SU-DHL-6 (cell line): Measurements from ENCODE around the gene CES4A.
"Not testable (repeated sequence)": the region's sequence is repeated elsewhere in the genome, so short reads cannot be mapped to it uniquely, and the experiment has no call there.

Experiments
- H2AFZ ChIP-seq: fragments of 200-600 bp; sonication (generic); 2 replicates; pipeline ENCODE4 v1.6.1; 2014; ENCODE audit warnings: low read depth, mild to moderate bottlenecking, moderate library complexity, mixed read lengths, antibody characterized with exemption, low read length; ENCODE audit not compliant: severe bottlenecking
- H3F3A ChIP-seq: fragments of 200-600 bp; shearing (Covaris generic); 2 replicates; pipeline ENCODE4 v1.6.0; 2016; ENCODE audit warnings: antibody characterized with exemption, mild to moderate bottlenecking; ENCODE audit not compliant: insufficient read depth
- H3K27ac ChIP-seq: fragments of 200-600 bp; sonication (generic); 2 replicates; pipeline ENCODE4 v1.5.1; 2016; ENCODE audit warnings: low read depth, mild to moderate bottlenecking, low read length, moderate library complexity, mixed read lengths
- H3K27me3 ChIP-seq: fragments of 200-600 bp; sonication (generic), shearing (Covaris generic); 2 replicates; pipeline ENCODE4 v1.6.0; 2014; ENCODE audit warnings: mild to moderate bottlenecking, low read length
- H3K36me3 ChIP-seq: fragments of 200-600 bp; sonication (generic); 2 replicates; pipeline ENCODE4 v1.6.1; 2014; ENCODE audit warnings: mild to moderate bottlenecking, low read length, mixed read lengths
- H3K4me2 ChIP-seq: fragments of 300-600, 200-600 bp; shearing (Covaris generic), sonication (generic); 2 replicates; pipeline ENCODE4 v1.6.0; 2014; ENCODE audit warnings: low read length, low read depth, mild to moderate bottlenecking; ENCODE audit not compliant: poor library complexity, severe bottlenecking
- H3K4me3 ChIP-seq: fragments of 200-600 bp; sonication (generic); 2 replicates; pipeline ENCODE4 v1.5.1; 2014; ENCODE audit warnings: antibody characterized with exemption, low read length, mild to moderate bottlenecking, mixed read lengths; ENCODE audit not compliant: insufficient read depth, poor library complexity, severe bottlenecking
- H3K79me2 ChIP-seq: fragments of 200-600 bp; sonication (generic); 2 replicates; pipeline ENCODE4 v1.6.1; 2014; ENCODE audit warnings: mild to moderate bottlenecking, low read length, moderate library complexity; ENCODE audit not compliant: insufficient read depth
- H3K9ac ChIP-seq: fragments of 200-600 bp; sonication (generic); 2 replicates; pipeline ENCODE4 v1.7.0; 2014; ENCODE audit warnings: mild to moderate bottlenecking, low read length
- H3K9me2 ChIP-seq: fragments of 200-600 bp; sonication (generic); replicated peaks from 2 replicates; pipeline ENCODE4 v1.6.1; 2014; ENCODE audit warnings: low read length; ENCODE audit not compliant: insufficient read depth
- H3K9me3 ChIP-seq: fragments of 200-600 bp; sonication (generic); 2 replicates; pipeline ENCODE4 v1.6.1; 2014; ENCODE audit warnings: low read length, mixed read lengths; ENCODE audit not compliant: insufficient read depth
- H4K20me1 ChIP-seq: fragments of 200-600 bp; sonication (generic); 2 replicates; pipeline ENCODE4 v1.6.1; 2014; ENCODE audit warnings: low read depth, mild to moderate bottlenecking, antibody characterized with exemption, low read length, moderate library complexity, mixed read lengths
- EZH2phosphoT487 ChIP-seq: fragments of 200-600 bp; sonication (generic), shearing (Covaris generic); conservative IDR thresholded peaks from 2 replicates; pipeline ENCODE4 v1.6.1; 2018; ENCODE audit warnings: mild to moderate bottlenecking, antibody characterized with exemption, low read length, moderate library complexity, mixed read lengths
- TF ChIP-seq, protein P1 (sequence below): fragments of 200-600 bp; sonication (generic); IDR thresholded peaks from one replicate; pipeline ENCODE4 v1.5.1; 2017; ENCODE audit warnings: antibody characterized with exemption, mild to moderate bottlenecking, low read length, moderate library complexity; ENCODE audit not compliant: insufficient read depth, poor library complexity, severe bottlenecking

The CES4A gene

GRCh38 chr16:66968847-66969246 is 19.5 kb upstream of the CES4A start:
- H3K4me3 ChIP-seq = no peak overlapping the region
- TF ChIP-seq EZH2phosphoT487 = no peak
- H3K27ac ChIP-seq = no peak overlapping the region
- H3K9me3 ChIP-seq = no peaks in the 10 kb centered on the region
- no peaks in the 10 kb centered on the region for H3K9me2 ChIP-seq
- no peak overlapping the region for H3K4me2 ChIP-seq
- H3K27me3 ChIP-seq = no peaks in the 10 kb centered on the region
- H3K79me2 ChIP-seq = no peaks in the 10 kb centered on the region
- no peak overlapping the region for H3K9ac ChIP-seq
- H3F3A ChIP-seq = no peaks in the 10 kb centered on the region
- H4K20me1 ChIP-seq = no peaks in the 10 kb centered on the region
- no peak overlapping the region for H2AFZ ChIP-seq
- no peaks in the 10 kb centered on the region for H3K36me3 ChIP-seq

DNA sequence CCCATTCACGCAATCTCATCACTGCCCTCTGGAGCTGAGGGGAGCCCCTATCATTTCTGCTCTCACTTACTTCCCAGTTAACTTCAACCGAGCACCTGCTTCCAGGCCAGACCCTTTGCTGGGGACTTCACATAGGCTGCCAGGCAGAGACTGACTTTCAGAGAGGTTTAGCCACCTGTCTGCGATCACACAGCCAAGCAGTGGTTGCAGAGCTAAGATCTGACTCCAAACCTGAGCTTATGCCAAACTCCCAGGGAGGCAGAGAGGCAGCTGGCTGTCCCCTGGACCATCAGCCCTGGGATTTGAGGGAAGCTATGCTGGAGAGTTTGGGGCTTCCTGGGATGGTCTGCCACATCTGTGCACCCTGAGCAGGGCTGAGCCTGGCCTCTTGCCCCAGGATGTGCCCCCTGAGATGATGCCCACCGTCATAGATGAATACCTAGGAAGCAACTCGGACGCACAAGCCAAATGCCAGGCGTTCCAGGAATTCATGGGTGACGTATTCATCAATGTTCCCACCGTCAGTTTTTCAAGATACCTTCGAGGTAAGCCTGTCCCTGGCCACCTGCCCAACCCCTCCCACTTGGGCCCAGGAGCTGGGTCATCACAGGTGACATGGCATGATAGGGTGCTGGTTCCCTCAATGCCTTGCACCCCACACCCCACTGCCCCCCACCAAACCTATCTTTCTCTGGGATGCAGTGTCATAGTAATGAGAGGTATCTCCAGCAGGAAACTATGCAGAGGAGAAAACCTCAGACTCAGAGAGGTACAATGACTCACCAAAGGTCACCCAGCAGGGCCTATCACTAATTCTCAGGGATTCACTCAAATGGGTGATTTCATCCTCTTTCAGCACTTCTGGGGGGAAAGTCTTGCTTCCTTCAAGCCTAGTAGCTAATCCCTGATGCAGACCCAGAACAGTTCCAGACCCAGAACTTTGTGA is 17.3 kb upstream of the CES4A start:
- Histone ChIP-seq H3K9me3 (no peaks in the 10 kb centered on the region), H3K36me3 (no peaks in the 10 kb centered on the region), H3K79me2 (no peaks in the 10 kb centered on the region), H4K20me1 (no peaks in the 10 kb centered on the region), H3K9ac (no peak overlapping the region), H3F3A (no peaks in the 10 kb centered on the region), H2AFZ (no peak overlapping the region), H3K27ac (no peak overlapping the region), H3K9me2 (no peaks in the 10 kb centered on the region), H3K4me2 (no peak overlapping the region), H3K4me3 (no peak overlapping the region), H3K27me3 (no peaks in the 10 kb centered on the region)
- no peak for TF ChIP-seq EZH2phosphoT487
- TF ChIP-seq, protein P1, sequence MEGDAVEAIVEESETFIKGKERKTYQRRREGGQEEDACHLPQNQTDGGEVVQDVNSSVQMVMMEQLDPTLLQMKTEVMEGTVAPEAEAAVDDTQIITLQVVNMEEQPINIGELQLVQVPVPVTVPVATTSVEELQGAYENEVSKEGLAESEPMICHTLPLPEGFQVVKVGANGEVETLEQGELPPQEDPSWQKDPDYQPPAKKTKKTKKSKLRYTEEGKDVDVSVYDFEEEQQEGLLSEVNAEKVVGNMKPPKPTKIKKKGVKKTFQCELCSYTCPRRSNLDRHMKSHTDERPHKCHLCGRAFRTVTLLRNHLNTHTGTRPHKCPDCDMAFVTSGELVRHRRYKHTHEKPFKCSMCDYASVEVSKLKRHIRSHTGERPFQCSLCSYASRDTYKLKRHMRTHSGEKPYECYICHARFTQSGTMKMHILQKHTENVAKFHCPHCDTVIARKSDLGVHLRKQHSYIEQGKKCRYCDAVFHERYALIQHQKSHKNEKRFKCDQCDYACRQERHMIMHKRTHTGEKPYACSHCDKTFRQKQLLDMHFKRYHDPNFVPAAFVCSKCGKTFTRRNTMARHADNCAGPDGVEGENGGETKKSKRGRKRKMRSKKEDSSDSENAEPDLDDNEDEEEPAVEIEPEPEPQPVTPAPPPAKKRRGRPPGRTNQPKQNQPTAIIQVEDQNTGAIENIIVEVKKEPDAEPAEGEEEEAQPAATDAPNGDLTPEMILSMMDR = no peak

GRCh38 chr16:66972983-66973382 is 15.4 kb upstream of the CES4A start:
- Histone ChIP-seq H2AFZ (no peak overlapping the region), H4K20me1 (no peaks in the 10 kb centered on the region), H3K9ac (no peak overlapping the region), H3K79me2 (no peaks in the 10 kb centered on the region), H3K27me3 (no peaks in the 10 kb centered on the region), H3K9me2 (no peaks in the 10 kb centered on the region), H3F3A (no peaks in the 10 kb centered on the region), H3K9me3 (no peaks in the 10 kb centered on the region), H3K4me2 (no peak overlapping the region), H3K27ac (no peak overlapping the region), H3K36me3 (no peaks in the 10 kb centered on the region), H3K4me3 (no peak overlapping the region)
- TF ChIP-seq, protein P1 = no peak

GRCh38 chr16:66973716-66974115 is 14.7 kb upstream of the CES4A start:
- Histone ChIP-seq H2AFZ (no peak overlapping the region), H3K9me3 (no peaks in the 10 kb centered on the region), H4K20me1 (no peaks in the 10 kb centered on the region), H3K4me2 (no peak overlapping the region), H3K4me3 (no peak overlapping the region), H3F3A (no peaks in the 10 kb centered on the region), H3K79me2 (no peaks in the 10 kb centered on the region), H3K27ac (no peak overlapping the region), H3K27me3 (no peaks in the 10 kb centered on the region), H3K36me3 (no peaks in the 10 kb centered on the region), H3K9ac (no peak overlapping the region), H3K9me2 (no peaks in the 10 kb centered on the region)
- no peak for TF ChIP-seq EZH2phosphoT487
- TF ChIP-seq, protein P1 = no peak

DNA sequence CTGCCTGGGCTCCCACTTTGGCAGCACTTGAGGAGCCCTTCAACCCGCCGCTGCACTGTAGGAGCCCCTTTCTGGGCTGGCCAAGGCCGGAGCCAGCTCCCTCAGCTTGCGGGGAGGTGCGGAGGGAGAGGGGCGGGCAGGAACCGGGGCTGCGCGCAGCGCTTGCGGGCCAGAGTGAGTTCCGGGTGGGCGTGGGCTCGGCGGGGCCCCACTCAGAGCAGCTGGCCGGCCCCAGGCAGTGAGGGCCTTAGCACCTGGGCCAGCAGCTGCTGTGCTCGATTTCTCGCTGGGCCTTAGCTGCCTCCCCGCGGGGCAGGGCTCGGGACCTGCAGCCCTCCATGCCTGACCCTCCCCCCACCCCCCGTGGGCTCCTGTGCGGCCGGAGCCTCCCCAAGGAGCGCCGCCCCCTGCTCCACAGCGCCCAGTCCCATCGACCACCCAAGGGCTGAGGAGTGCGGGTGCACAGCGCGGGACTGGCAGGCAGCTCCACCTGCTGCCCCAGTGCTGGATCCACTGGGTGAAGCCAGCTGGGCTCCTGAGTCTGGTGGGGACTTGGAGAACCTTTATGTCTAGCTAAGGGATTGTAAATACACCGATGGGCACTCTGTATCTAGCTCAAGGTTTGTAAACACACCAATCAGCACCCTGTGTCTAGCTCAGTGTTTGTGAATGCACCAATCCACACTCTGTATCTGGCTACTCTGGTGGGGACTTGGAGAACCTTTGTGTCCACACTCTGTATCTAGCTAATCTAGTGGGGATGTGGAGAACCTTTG is 14.0 kb upstream of the CES4A start:
- H3K27ac ChIP-seq, H3K36me3 ChIP-seq, H2AFZ ChIP-seq, H3F3A ChIP-seq, H3K27me3 ChIP-seq, H3K4me2 ChIP-seq, H3K9me3 ChIP-seq, H3K9ac ChIP-seq, H4K20me1 ChIP-seq, H3K79me2 ChIP-seq, H3K4me3 ChIP-seq, H3K9me2 ChIP-seq: not testable (repeated sequence)
